Stimulated activated effector memory CD8-positive, alpha-beta T cell treated with anti-CD3 and anti-CD28 coated beads, Interleukin-12 subunit alpha, Interleukin-12 subunit beta, amount 100 ng/mL, for 72 hours (primary cell): ENCODE measurements around the gene NAA35.
"Not testable (repeated sequence)": the region's sequence is repeated elsewhere in the genome, so short reads cannot be mapped to it uniquely, and the experiment has no call there.

Experiments used
- ATAC-seq: fragments of 150-1000 bp; cut with Tn5 transposase; 2 replicates; pipeline ENCODE4 v1.10.0; 2021
- DNase-seq, 2 donors: peaks; one replicate each; pipeline ENCODE4 v3.0.0; 2021 to 2022; ENCODE audit warnings: low spot score in 2 of 2
- H3K27ac Mint-ChIP-seq: one replicate; pipeline ENCODE4 v1.8.0; 2022; ENCODE audit warnings: mild to moderate bottlenecking, mixed read lengths
- H3K36me3 Mint-ChIP-seq: one replicate; pipeline ENCODE4 v1.8.0; 2022; ENCODE audit warnings: mild to moderate bottlenecking, mixed read lengths
- H3K4me1 Mint-ChIP-seq: one replicate; pipeline ENCODE4 v1.8.0; 2022; ENCODE audit warnings: mixed read lengths
- H3K4me3 Mint-ChIP-seq: one replicate; pipeline ENCODE4 v1.8.0; 2022; ENCODE audit warnings: mild to moderate bottlenecking, mixed read lengths
- H3K9me3 Mint-ChIP-seq: one replicate; pipeline ENCODE4 v1.8.0; 2022; ENCODE audit warnings: mixed read lengths

Gene NAA35

GRCh38 chr9:85940832-85941621 is at the start of gene NAA35:
Gene NAA35 (plus strand): TSS chr9:85941146. CDS start chr9:85942160, 1,014 bp downstream.
- H3K9me3 Mint-ChIP-seq = no peaks in the 10 kb centered on the region
- DNase-seq (peak; percentile 99 to 100), ATAC-seq (peak; percentile 92)
- H3K4me1 Mint-ChIP-seq = peaks cover 6% of the 10 kb centered on the region
- peaks cover 17% of the 10 kb centered on the region for H3K36me3 Mint-ChIP-seq
- no peak within 1 kb of the TSS for H3K4me3 Mint-ChIP-seq
- H3K27ac Mint-ChIP-seq = no peak within 1 kb of the TSS

DNA sequence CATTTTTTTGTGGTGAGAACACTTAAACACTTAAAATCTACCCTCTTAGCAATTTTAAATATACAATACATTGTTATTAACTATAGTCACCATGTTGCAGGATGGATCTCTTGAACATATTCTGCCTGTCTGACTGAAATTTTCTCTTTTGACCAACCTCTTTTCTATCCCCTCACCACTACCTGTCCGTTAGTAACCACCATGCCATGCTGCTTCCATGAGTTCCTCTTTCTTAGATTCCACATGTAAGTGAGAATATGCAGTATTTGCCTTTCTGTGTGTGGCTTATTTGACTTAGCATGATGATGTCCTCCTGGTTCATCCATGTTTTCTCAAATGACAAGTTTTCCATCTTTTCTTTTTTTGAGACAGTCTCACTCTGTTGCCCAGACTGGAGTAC is 48.5 kb upstream of the NAA35 start:
- Mint-ChIP-seq H3K4me1 (no peaks in the 10 kb centered on the region), H3K36me3 (no peaks in the 10 kb centered on the region), H3K4me3 (no peak overlapping the region), H3K9me3 (peaks cover 5% of the 10 kb centered on the region), H3K27ac (no peak overlapping the region)
- ATAC-seq (no peak), DNase-seq (no peak)

DNA sequence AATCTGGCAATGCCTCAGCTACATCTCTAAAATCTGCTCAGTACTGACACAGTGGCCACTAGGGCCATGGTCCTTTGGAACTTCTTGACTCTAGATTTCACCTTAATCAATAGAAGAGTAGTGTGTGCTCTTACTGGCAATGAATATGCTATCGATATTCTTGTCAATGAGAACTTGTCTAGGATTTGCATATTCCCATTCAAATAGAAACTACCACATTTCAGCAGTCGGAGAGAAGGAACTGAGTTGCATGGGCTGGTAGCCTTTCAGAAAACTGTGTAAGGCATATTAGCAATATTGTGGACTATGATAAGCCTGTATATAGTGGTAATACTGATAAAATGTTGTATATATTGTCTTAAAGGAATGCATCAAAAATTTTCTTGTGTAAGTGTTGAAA is 45.3 kb upstream of the NAA35 start:
- ATAC-seq (no peak), DNase-seq (no peak)
- Mint-ChIP-seq H3K9me3 (peaks cover 5% of the 10 kb centered on the region), H3K4me3 (no peak overlapping the region), H3K36me3 (no peaks in the 10 kb centered on the region), H3K4me1 (no peaks in the 10 kb centered on the region), H3K27ac (no peak overlapping the region)

- Mint-ChIP-seq H3K36me3 (no peaks in the 10 kb centered on the region), H3K9me3 (no peaks in the 10 kb centered on the region), H3K4me3 (no peak overlapping the region), H3K27ac (no peak overlapping the region), H3K4me1 (no peaks in the 10 kb centered on the region)
- DNase-seq (no peak), ATAC-seq (no peak)
Measured at GRCh38 chr9:85897848-85898247, 43.1 kb upstream of the NAA35 start.

GRCh38 chr9:85898332-85898731 is 42.6 kb upstream of the NAA35 start:
- Mint-ChIP-seq H3K9me3 (no peaks in the 10 kb centered on the region), H3K36me3 (no peaks in the 10 kb centered on the region), H3K4me1 (no peaks in the 10 kb centered on the region), H3K27ac (no peak overlapping the region), H3K4me3 (no peak overlapping the region)
- ATAC-seq (no peak), DNase-seq (no peak)

DNA sequence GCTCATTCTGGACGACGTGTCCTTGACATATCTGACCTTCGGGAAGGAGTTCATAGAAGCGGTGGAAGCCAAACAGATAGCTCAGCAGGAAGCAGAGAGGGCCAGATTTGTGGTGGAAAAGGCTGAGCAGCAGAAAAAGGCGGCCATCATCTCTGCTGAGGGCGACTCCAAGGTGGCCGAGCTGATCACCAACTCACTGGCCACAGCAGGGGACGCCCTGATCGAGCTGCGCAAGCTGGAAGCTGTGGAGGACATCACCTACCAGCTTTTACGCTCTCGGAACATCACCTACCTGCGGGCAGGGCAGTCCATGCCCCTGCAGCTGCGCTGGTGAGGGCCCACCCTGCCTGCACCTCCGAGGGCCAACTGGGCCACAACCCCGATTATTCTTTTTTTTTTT is 41.6 kb upstream of the NAA35 start:
- DNase-seq = no peak
- H3K36me3 Mint-ChIP-seq = no peaks in the 10 kb centered on the region
- H3K4me3 Mint-ChIP-seq = no peak overlapping the region
- no peaks in the 10 kb centered on the region for H3K4me1 Mint-ChIP-seq
- no peak overlapping the region for H3K27ac Mint-ChIP-seq
- no peak for ATAC-seq
- H3K9me3 Mint-ChIP-seq = no peaks in the 10 kb centered on the region

- H3K27ac Mint-ChIP-seq = no peak overlapping the region
- no peak overlapping the region for H3K4me3 Mint-ChIP-seq
- DNase-seq = peak; percentile 28 to 64
- H3K36me3 Mint-ChIP-seq = no peaks in the 10 kb centered on the region
- no peaks in the 10 kb centered on the region for H3K4me1 Mint-ChIP-seq
- no peaks in the 10 kb centered on the region for H3K9me3 Mint-ChIP-seq
- no peak for ATAC-seq
Measured at GRCh38 chr9:85900504-85901201, 40.3 kb upstream of the NAA35 start.

GRCh38 chr9:85904975-85905374 is 36.0 kb upstream of the NAA35 start:
- no peak for DNase-seq
- H3K4me3 Mint-ChIP-seq = no peak overlapping the region

DNA sequence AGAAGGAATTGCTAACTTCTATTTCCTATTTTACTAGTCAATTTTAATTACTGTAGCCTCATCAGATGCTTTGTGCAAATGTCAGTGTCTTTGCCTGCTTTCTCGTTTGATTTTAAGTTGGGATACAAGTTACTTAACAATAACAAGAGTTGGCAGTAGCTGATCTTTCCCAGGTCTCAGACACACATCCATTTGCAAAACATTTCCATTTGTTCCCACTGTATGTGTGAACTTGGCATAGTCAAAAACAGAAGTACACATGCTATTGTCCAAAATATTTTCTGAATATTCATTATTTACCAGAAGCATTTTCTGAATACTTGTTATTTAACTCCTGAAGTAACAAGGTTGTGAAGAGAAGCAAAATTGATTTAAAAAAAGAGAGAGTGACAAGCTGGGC is 35.0 kb upstream of the NAA35 start:
- DNase-seq (no peak), ATAC-seq (no peak)
- H3K4me1 Mint-ChIP-seq = no peaks in the 10 kb centered on the region
- H3K9me3 Mint-ChIP-seq = no peaks in the 10 kb centered on the region
- no peak overlapping the region for H3K4me3 Mint-ChIP-seq
- H3K27ac Mint-ChIP-seq = no peak overlapping the region
- no peaks in the 10 kb centered on the region for H3K36me3 Mint-ChIP-seq

More at GRCh38 chr9:85904975-85905374, 36.0 kb upstream of the NAA35 start:
- no peak for ATAC-seq
- no peaks in the 10 kb centered on the region for H3K9me3 Mint-ChIP-seq
- H3K27ac Mint-ChIP-seq = no peak overlapping the region
- H3K36me3 Mint-ChIP-seq = no peaks in the 10 kb centered on the region
- no peaks in the 10 kb centered on the region for H3K4me1 Mint-ChIP-seq

GRCh38 chr9:85909390-85909789 is 31.6 kb upstream of the NAA35 start:
- Mint-ChIP-seq H3K9me3 (no peaks in the 10 kb centered on the region), H3K36me3 (no peaks in the 10 kb centered on the region), H3K4me1 (peaks cover 9% of the 10 kb centered on the region), H3K27ac (no peak overlapping the region), H3K4me3 (no peak overlapping the region)
- ATAC-seq = no peak
- DNase-seq = no peak

DNA sequence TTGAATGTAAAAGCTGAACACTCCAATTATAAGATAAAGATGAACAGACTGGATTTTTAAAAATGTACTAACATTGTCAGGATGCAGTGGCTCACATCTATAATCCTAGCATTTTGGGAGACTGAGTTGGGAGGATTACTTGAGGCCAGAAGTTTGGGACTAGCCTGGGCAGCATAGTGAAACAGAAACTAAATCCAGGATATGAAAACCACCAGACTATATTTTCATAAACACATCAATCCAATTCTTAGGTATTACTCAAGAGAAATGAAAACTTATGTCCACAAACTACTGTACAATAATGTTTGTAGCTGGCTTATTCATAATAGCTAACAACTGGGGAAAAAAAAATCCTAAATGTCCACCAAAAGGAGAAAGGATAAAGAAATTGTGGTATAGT is 26.8 kb upstream of the NAA35 start:
- Mint-ChIP-seq H3K9me3 (no peaks in the 10 kb centered on the region), H3K4me1 (peaks cover 12% of the 10 kb centered on the region), H3K27ac (no peak overlapping the region), H3K36me3 (no peaks in the 10 kb centered on the region), H3K4me3 (no peak overlapping the region)
- no peak for ATAC-seq
- no peak for DNase-seq

- H3K9me3 Mint-ChIP-seq = no peaks in the 10 kb centered on the region
- H3K4me3 Mint-ChIP-seq = no peak overlapping the region
- H3K27ac Mint-ChIP-seq = no peak overlapping the region
- DNase-seq (no peak), ATAC-seq (no peak)
- H3K36me3 Mint-ChIP-seq = no peaks in the 10 kb centered on the region
- H3K4me1 Mint-ChIP-seq = peaks cover 12% of the 10 kb centered on the region
Measured at GRCh38 chr9:85917756-85918155, 23.2 kb upstream of the NAA35 start.

GRCh38 chr9:85925493-85925892 is 15.5 kb upstream of the NAA35 start:
- Mint-ChIP-seq H3K4me1 (no peaks in the 10 kb centered on the region), H3K36me3 (no peaks in the 10 kb centered on the region), H3K27ac (no peak overlapping the region), H3K9me3 (no peaks in the 10 kb centered on the region), H3K4me3 (no peak overlapping the region)
- ATAC-seq (no peak), DNase-seq (no peak)

GRCh38 chr9:85927076-85927475 is 13.9 kb upstream of the NAA35 start:
- ATAC-seq = no peak
- no peaks in the 10 kb centered on the region for H3K36me3 Mint-ChIP-seq
- no peaks in the 10 kb centered on the region for H3K9me3 Mint-ChIP-seq
- H3K4me1 Mint-ChIP-seq = no peaks in the 10 kb centered on the region
- DNase-seq = no peak
- no peak overlapping the region for H3K4me3 Mint-ChIP-seq
- H3K27ac Mint-ChIP-seq = no peak overlapping the region

- Mint-ChIP-seq H3K4me3 (no peak overlapping the region), H3K9me3 (no peaks in the 10 kb centered on the region), H3K36me3 (no peaks in the 10 kb centered on the region), H3K27ac (no peak overlapping the region), H3K4me1 (no peaks in the 10 kb centered on the region)
- DNase-seq (no peak), ATAC-seq (no peak)
Measured at GRCh38 chr9:85931495-85931894, 9.5 kb upstream of the NAA35 start.

DNA sequence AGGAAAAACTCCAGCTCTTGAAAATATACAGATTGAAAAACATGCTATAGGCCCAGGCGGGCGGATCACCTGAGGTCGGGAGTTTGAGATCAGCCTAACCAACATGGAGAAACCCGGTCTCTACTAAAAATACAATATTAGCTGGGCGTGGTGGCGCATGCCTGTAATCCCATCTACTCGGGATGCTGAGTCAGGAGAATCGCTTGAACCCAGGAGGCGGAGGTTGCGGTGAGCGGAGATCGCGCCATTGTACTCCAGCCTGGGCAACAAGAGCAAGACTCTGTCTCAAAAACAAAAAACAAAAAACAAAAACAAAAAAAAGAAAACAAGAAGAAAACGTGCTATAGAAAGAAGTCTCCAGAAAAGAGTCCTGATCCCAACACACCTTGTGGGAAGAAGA is 5.0 kb upstream of the NAA35 start:
- H3K36me3 Mint-ChIP-seq = peaks cover 11% of the 10 kb centered on the region
- not testable (repeated sequence) for H3K4me3 Mint-ChIP-seq

More for the DNA sequence above, 5.0 kb upstream of the NAA35 start:
- peak overlapping the region; percentile 77 for H3K27ac Mint-ChIP-seq
- DNase-seq, H3K4me1 Mint-ChIP-seq, ATAC-seq, H3K9me3 Mint-ChIP-seq: not testable (repeated sequence)
